Upper lobe of left lung (tissue), 4 donors: Measurements from ENCODE around the gene KIRREL1.

Experiments used
- POLR2A ChIP-seq, 4 donors: fragments of 450-650 bp; IDR thresholded peaks; one replicate each; pipeline ENCODE4 v1.5.1; 2016 to 2017; ENCODE audit warnings: antibody characterized with exemption in 4 of 4, mild to moderate bottlenecking in 2 of 4
- POLR2AphosphoS5 ChIP-seq, 2 donors: sonication (generic); formaldehyde crosslinking; IDR thresholded peaks; one replicate each; pipeline ENCODE4 v1.5.1; 2017; ENCODE audit warnings: antibody characterized with exemption in 2 of 2
- TF ChIP-seq, protein P1 (sequence below), 6 experiments: fragments of 450-650 bp in 4 of 6; fragments of 200-600 bp in 2 of 6; sonication (generic) in 2 of 6; IDR thresholded peaks; one replicate each; pipeline ENCODE4 v1.5.1; 2016 to 2019; ENCODE audit warnings: antibody characterized with exemption in 6 of 6

DNA sequence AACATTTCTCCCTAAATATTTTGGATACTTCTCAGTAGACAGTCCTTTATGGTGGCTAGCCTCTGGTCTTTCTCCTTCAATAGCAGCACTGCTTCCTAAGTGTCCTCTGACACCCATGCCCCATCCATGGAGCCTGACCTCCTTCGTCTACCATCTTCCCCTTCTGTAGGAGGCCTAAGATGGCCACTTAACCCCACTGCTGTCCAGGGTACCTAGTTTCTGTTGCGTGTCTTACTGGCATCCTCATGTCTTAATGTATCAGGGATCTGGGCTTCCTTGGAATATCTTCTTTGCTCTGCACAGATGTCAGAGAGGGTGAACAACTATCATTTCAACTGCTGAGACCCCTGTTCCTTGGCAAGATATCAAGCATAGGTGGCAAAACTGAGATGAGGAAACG is 5.4 kb upstream of the KIRREL1 start:
- TF ChIP-seq, protein P1, sequence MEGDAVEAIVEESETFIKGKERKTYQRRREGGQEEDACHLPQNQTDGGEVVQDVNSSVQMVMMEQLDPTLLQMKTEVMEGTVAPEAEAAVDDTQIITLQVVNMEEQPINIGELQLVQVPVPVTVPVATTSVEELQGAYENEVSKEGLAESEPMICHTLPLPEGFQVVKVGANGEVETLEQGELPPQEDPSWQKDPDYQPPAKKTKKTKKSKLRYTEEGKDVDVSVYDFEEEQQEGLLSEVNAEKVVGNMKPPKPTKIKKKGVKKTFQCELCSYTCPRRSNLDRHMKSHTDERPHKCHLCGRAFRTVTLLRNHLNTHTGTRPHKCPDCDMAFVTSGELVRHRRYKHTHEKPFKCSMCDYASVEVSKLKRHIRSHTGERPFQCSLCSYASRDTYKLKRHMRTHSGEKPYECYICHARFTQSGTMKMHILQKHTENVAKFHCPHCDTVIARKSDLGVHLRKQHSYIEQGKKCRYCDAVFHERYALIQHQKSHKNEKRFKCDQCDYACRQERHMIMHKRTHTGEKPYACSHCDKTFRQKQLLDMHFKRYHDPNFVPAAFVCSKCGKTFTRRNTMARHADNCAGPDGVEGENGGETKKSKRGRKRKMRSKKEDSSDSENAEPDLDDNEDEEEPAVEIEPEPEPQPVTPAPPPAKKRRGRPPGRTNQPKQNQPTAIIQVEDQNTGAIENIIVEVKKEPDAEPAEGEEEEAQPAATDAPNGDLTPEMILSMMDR (IDR thresholded peaks at IDR 0.05), result no peak
- TF ChIP-seq POLR2A (IDR thresholded peaks at IDR 0.05) (no peak), POLR2AphosphoS5 (IDR thresholded peaks at IDR 0.05) (no peak)
